K562 (cell line): ENCODE results near the gene VAC14. TPM values are rescaled to one million over a fixed set of nuclear protein-coding genes. Genes with fewer than 3 reads are reported as not detected.

Experiments
- ATAC-seq: fragments of 200-7000 bp; cut with Tn5 transposase; 3 replicates; pipeline ENCODE4 v1.9.1; 2020; ENCODE audit warnings: moderate library complexity
- BruUV-seq: library from RNA; stranded (reverse); fragments of 400-500 nt; replicated peaks from 2 replicates; lab custom pipeline; 2021; lab: Mats Ljungman, UMichigan
- CTCF ChIA-PET: fragments of 300-600 bp; formaldehyde crosslinking; extraction: SDS; loops from one replicate; lab custom pipeline; 2021; ENCODE audit warnings: low intra/inter-chr PET ratio; lab: Yijun Ruan, JAX
- POLR2A ChIA-PET: fragments of 300-600, 350-650 bp; sonication (Branson Sonifier 250); formaldehyde crosslinking; extraction: SDS; loops from one replicate; lab custom pipeline; 2021; ENCODE audit warnings: antibody characterized with exemption, inconsistent platforms; lab: Yijun Ruan, JAX
- DNase-seq, 4 experiments: peaks; one replicate each; pipeline versions ENCODE4 v3.0.0 to v3.0.0-alpha.2; 2011 to 2018; ENCODE audit warnings: low spot score in 3 of 4, mixed read lengths in 3 of 4; ENCODE audit errors: extremely low read depth in 1 of 4
- FAIRE-seq: peaks from 2 replicates; lab custom pipeline; 2011; peaks lifted over from hg19 to GRCh38; lab: Jason Lieb, UNC
- H2AFZ ChIP-seq: 2 replicates; pipeline ENCODE4 v1.6.0; 2011; ENCODE audit warnings: low read depth, low read length, control low read depth, inconsistent platforms
- H3K27ac ChIP-seq: fragments of 200-600 bp; 3 replicates; pipeline ENCODE4 v1.8.0; 2011; ENCODE audit warnings: low read depth, mild to moderate bottlenecking, control low read depth, inconsistent platforms, low read length, moderate library complexity, mixed read lengths; ENCODE audit errors: extremely low read depth
- H3K27me3 ChIP-seq, 2 experiments: fragments of 300-600 bp in 1 of 2; 2 replicates in 1 of 2; 3 replicates in 1 of 2; pipeline versions ENCODE4 v1.6.0 to v1.8.0; 2011; ENCODE audit warnings: inconsistent platforms in 2 of 2, low read length in 2 of 2, mild to moderate bottlenecking in 1 of 2, mixed read lengths in 1 of 2, moderate library complexity in 1 of 2; ENCODE audit not compliant: control insufficient read depth in 2 of 2, insufficient read depth in 2 of 2
- H3K36me3 ChIP-seq: fragments of 300-600 bp; 3 replicates; pipeline ENCODE4 v1.8.0; 2011; ENCODE audit warnings: mild to moderate bottlenecking, low read length, inconsistent platforms; ENCODE audit not compliant: control insufficient read depth, insufficient read depth
- H3K4me1 ChIP-seq, 2 experiments: fragments of 200-600 bp in 1 of 2; replicated peaks in 1 of 2; 2 replicates in 1 of 2; 3 replicates in 1 of 2; pipeline versions ENCODE4 v1.5.1 to v1.8.0; 2011; ENCODE audit warnings: inconsistent platforms in 2 of 2, low read length in 2 of 2, mild to moderate bottlenecking in 1 of 2, mixed read lengths in 1 of 2, moderate library complexity in 1 of 2; ENCODE audit not compliant: control insufficient read depth in 2 of 2, insufficient read depth in 2 of 2
- H3K4me2 ChIP-seq: 2 replicates; pipeline ENCODE4 v1.6.1; 2011; ENCODE audit warnings: low read length, control low read depth, inconsistent platforms, mixed read lengths; ENCODE audit not compliant: insufficient read depth
- H3K4me3 ChIP-seq: fragments of 200-600 bp; sonication (generic), shearing (Covaris generic); 2 replicates; pipeline ENCODE4 v1.5.1; 2016; ENCODE audit warnings: control low read depth, inconsistent platforms
- H3K79me2 ChIP-seq: fragments of 200-600 bp; 3 replicates; pipeline ENCODE4 v1.8.0; 2011; ENCODE audit warnings: low read length, inconsistent platforms; ENCODE audit not compliant: control insufficient read depth, insufficient read depth
- H3K9ac ChIP-seq, 2 experiments: 2 replicates each; pipeline versions ENCODE4 v1.6.0 to v1.6.1; 2011; ENCODE audit warnings: low read depth in 2 of 2, low read length in 2 of 2, control low read depth in 1 of 2, inconsistent platforms in 1 of 2, mild to moderate bottlenecking in 1 of 2, mixed read lengths in 1 of 2; ENCODE audit not compliant: insufficient read depth in 1 of 2
- H3K9me1 ChIP-seq: one replicate; pipeline ENCODE4 v1.6.0; 2011; ENCODE audit warnings: inconsistent platforms, mild to moderate bottlenecking, low read length, moderate library complexity; ENCODE audit not compliant: control insufficient read depth, insufficient read depth
- H3K9me3 ChIP-seq: replicated peaks from 2 replicates; pipeline ENCODE4 v1.5.1; 2011; ENCODE audit warnings: low read depth, low read length, inconsistent platforms; ENCODE audit not compliant: control insufficient read depth, insufficient read depth
- H4K20me1 ChIP-seq: replicated peaks from 2 replicates; pipeline ENCODE4 v1.6.1; 2011; ENCODE audit warnings: low read length, inconsistent platforms, mixed read lengths; ENCODE audit not compliant: control insufficient read depth, insufficient read depth
- ARNT ChIP-seq, 2 experiments: fragments of 450-650 bp; IDR thresholded peaks; 2 replicates each; pipeline ENCODE4 v1.6.1; 2016; ENCODE audit warnings: mild to moderate bottlenecking in 1 of 2
- BRF2 ChIP-seq: IDR thresholded peaks from 3 replicates; pipeline ENCODE4 v1.6.1; 2011; ENCODE audit warnings: borderline replicate concordance, mild to moderate bottlenecking; ENCODE audit not compliant: insufficient read length, insufficient read depth
- CCNT2 ChIP-seq: IDR thresholded peaks from 2 replicates; pipeline ENCODE4 v1.6.1; 2011; ENCODE audit warnings: borderline replicate concordance, low read depth, mild to moderate bottlenecking, moderate library complexity, mixed read lengths, low read length; ENCODE audit not compliant: insufficient read length; ENCODE audit errors: extremely low read depth
- HMBOX1 ChIP-seq: sonication (generic); IDR thresholded peaks from 2 replicates; pipeline ENCODE4 v1.6.1; 2016
- LARP7 ChIP-seq: fragments of 450-650 bp; IDR thresholded peaks from 2 replicates; pipeline ENCODE4 v1.6.1; 2016
- POLR3A ChIP-seq: IDR thresholded peaks from 2 replicates; pipeline ENCODE4 v1.6.1; 2011; ENCODE audit warnings: borderline replicate concordance, mild to moderate bottlenecking, moderate library complexity; ENCODE audit not compliant: insufficient read length, insufficient read depth; ENCODE audit errors: extremely low read depth
- RBBP5 ChIP-seq: fragments of 200-600 bp; sonication (generic); IDR thresholded peaks from 2 replicates; pipeline ENCODE4 v1.6.1; 2012; ENCODE audit warnings: borderline replicate concordance, mild to moderate bottlenecking, low read length, control low read depth, inconsistent platforms; ENCODE audit not compliant: insufficient read depth, poor library complexity, severe bottlenecking
- ZBTB17 ChIP-seq: fragments of 450-650 bp; formaldehyde crosslinking; IDR thresholded peaks from 2 replicates; pipeline ENCODE4 v1.4.0; 2020; ENCODE audit warnings: mild to moderate bottlenecking
- ZNF143 ChIP-seq: sonication (generic); formaldehyde crosslinking; IDR thresholded peaks from 2 replicates; pipeline ENCODE4 v1.9.0; 2022; ENCODE audit warnings: mild to moderate bottlenecking, missing genetic modification reagents
- ZNF778 ChIP-seq: fragments of 450-650 bp; formaldehyde crosslinking; IDR thresholded peaks from 2 replicates; pipeline ENCODE4 v1.4.0; 2020; ENCODE audit warnings: mild to moderate bottlenecking, moderate library complexity
- WGBS: fragments of 100-300 bp; shearing (Covaris generic); methylation state at CpG from one replicate; pipeline ENCODE4 v1.1.6; 2016; ENCODE audit warnings: low coverage, mixed read lengths; ENCODE audit not compliant: insufficient coverage; ENCODE audit errors: missing lambda C conversion rate; 5-methylcytosine and 5-hydroxymethylcytosine counted together
- in situ Hi-C: fragments of 300-500 bp; cut with MboI; formaldehyde crosslinking; loops from 4 replicates; pipeline ENCODE4 v1.15.0; 2018; ENCODE audit warnings: inconsistent platforms, mixed read lengths
- intact Hi-C: fragments of 100-400 bp; cut with micrococcal nuclease; formaldehyde crosslinking; loops from 2 replicates; pipeline ENCODE4 v1.14.2; 2022
- polyA plus RNA-seq, 8 experiments: library from polyadenylated mRNA; depleted of rRNA in 4 of 8; stranded (reverse) in 5 of 8; unstranded in 3 of 8; fragments of >200 nt; fragmentation: Nextera tagmentation in 2 of 8; fragmentation: Illumina TruSeq in 1 of 8; extraction: Ambion mirVana in 2 of 8; extraction: Trizol in 1 of 8; gene quantifications; 2 replicates each; pipeline versions ENCODE4 v1.2.1 to v1.2.3, GENCODE V29; 2011 to 2014; ENCODE audit warnings: inconsistent platforms in 1 of 8, missing spikeins in 1 of 8
- total RNA-seq, 7 experiments: library from RNA; depleted of rRNA in 6 of 7; stranded (reverse); fragments of >200 nt in 6 of 7; fragmentation: Illumina TruSeq in 2 of 7; extraction: Trizol in 2 of 7; gene quantifications; 2 replicates each; pipeline versions ENCODE4 v1.2.1 to v1.2.3, GENCODE V29; 2011 to 2021; ENCODE audit warnings: low replicate concordance in 1 of 7

The VAC14 gene
- total and polyA plus RNA-seq, 9 of the 15 experiments (the other 6 are each of a cell fraction or from before 2014, with no cell fraction given), result 1.3 to 41.6 (median 26.6) TPM

GRCh38 chr16:70801611-70802010, 653 bp upstream of the VAC14 start (continued):
- TF ChIP-seq POLR3A (no peak), ARNT (IDR thresholded peaks at IDR 0.05) (no peak)
- TF ChIP-seq, all 486 proteins: peak for 0

GRCh38 chr16:70800311-70800710, 647 bp downstream of the VAC14 start:
- peaks cover 39% of the 10 kb centered on the region for H3K79me2 ChIP-seq
- H3K27ac ChIP-seq, result peak overlapping the region; percentile 68
- no peaks in the 10 kb centered on the region for H3K27me3 ChIP-seq
- TSS peak; percentile 44 for BruUV-seq
- H3K9me3 ChIP-seq, result no peaks in the 10 kb centered on the region; the same call in 1 of the 2 replicates
- intact Hi-C loops, result no loop called here
- TF ChIP-seq ZNF143 (CRISPR knock-in tag) (no peak), CCNT2 (no peak), BRF2 (no peak), LARP7 (no peak), RBBP5 (no peak), ZNF778 (CRISPR knock-in tag) (no peak), ZBTB17 (CRISPR knock-in tag) (no peak), HMBOX1 (no peak)
- no peaks in the 10 kb centered on the region; the same call in 1 of the 2 replicates for H4K20me1 ChIP-seq
- FAIRE-seq (no peak), DNase-seq (no peak), ATAC-seq (peak; percentile 6; the same call in 1 of the 3 replicates)
- peaks cover 17% of the 10 kb centered on the region; the same call in 2 of the 3 replicates for H3K36me3 ChIP-seq
- 2% methylated on average over 7 of the region's 7 CpGs for WGBS
- H3K4me3 ChIP-seq, result peak overlapping the region; percentile 91
- ChIA-PET CTCF (no interaction called here), POLR2A (interaction anchor here (1.2 kb wide), 1 partner anchor 11 kb away, joined by 3 read pairs; no protein-coding TSS in a partner anchor)
- in situ Hi-C loops, result no loop called here
- H3K4me1 ChIP-seq, result peaks cover 6 to 13% of the 10 kb centered on the region in 2 experiments; a peak in 4 of 5 replicates
- peak overlapping the region; percentile 85 to 99 for H3K9ac ChIP-seq
- H3K4me2 ChIP-seq, result peak overlapping the region; percentile 86
- peaks cover 7% of the 10 kb centered on the region for H3K9me1 ChIP-seq
- peak overlapping the region; percentile 97 for H2AFZ ChIP-seq
